H1 (cell line): ENCODE data around the gene PLCL1.

Source experiments
- CEBPB ChIP-seq: IDR thresholded peaks from 2 replicates; pipeline ENCODE4 v1.6.1; 2012; ENCODE audit warnings: low read depth, low read length
- EZH2 ChIP-seq: fragments of 200-600 bp; sonication (generic); IDR thresholded peaks from 2 replicates; pipeline ENCODE4 v1.7.1; 2012; ENCODE audit warnings: low read depth, mild to moderate bottlenecking, moderate library complexity, low read length, inconsistent platforms; ENCODE audit not compliant: severe bottlenecking
- FOSL1 ChIP-seq: IDR thresholded peaks from 2 replicates; pipeline ENCODE4 v1.6.1; 2011; ENCODE audit warnings: mild to moderate bottlenecking, low read depth, low read length, moderate library complexity; ENCODE audit not compliant: insufficient read depth
- POLR2A ChIP-seq, 2 experiments: IDR thresholded peaks; 1 replicate in 1 of 2; 2 replicates in 1 of 2; pipeline ENCODE4 v1.6.1; 2011; ENCODE audit warnings: low read depth in 2 of 2, low read length in 2 of 2, mild to moderate bottlenecking in 2 of 2; ENCODE audit errors: control extremely low read depth in 1 of 2
- POLR2AphosphoS5 ChIP-seq: IDR thresholded peaks from 2 replicates; pipeline ENCODE4 v1.6.1; 2011; ENCODE audit warnings: low read depth, low read length
- SAP30 ChIP-seq: fragments of 300-600 bp; sonication (generic); IDR thresholded peaks from 2 replicates; pipeline ENCODE4 v1.7.1; 2012; ENCODE audit warnings: low read length, moderate library complexity, mild to moderate bottlenecking, inconsistent platforms; ENCODE audit not compliant: insufficient read depth, insufficient replicate concordance
- SIX5 ChIP-seq: IDR thresholded peaks from 2 replicates; pipeline ENCODE4 v1.6.1; 2011; ENCODE audit warnings: mild to moderate bottlenecking, low read depth, low read length
- TBP ChIP-seq: IDR thresholded peaks from 2 replicates; pipeline ENCODE4 v1.6.1; 2011; ENCODE audit warnings: low read depth, low read length, improper control_type of control experiment
- TF ChIP-seq, protein P1 (sequence below), 3 experiments: IDR thresholded peaks; 1 replicate in 2 of 3; 2 replicates in 1 of 3; pipeline versions ENCODE4 v1.5.1 to v1.6.1; 2011; ENCODE audit warnings: low read length in 3 of 3, mild to moderate bottlenecking in 3 of 3, inconsistent platforms in 2 of 3, low read depth in 1 of 3, moderate library complexity in 1 of 3; ENCODE audit not compliant: insufficient read depth in 1 of 3; ENCODE audit errors: control extremely low read depth in 1 of 3
- TF ChIP-seq, protein P2 (sequence below): IDR thresholded peaks from 2 replicates; pipeline ENCODE4 v1.6.1; 2012; ENCODE audit warnings: inconsistent platforms

DNA sequence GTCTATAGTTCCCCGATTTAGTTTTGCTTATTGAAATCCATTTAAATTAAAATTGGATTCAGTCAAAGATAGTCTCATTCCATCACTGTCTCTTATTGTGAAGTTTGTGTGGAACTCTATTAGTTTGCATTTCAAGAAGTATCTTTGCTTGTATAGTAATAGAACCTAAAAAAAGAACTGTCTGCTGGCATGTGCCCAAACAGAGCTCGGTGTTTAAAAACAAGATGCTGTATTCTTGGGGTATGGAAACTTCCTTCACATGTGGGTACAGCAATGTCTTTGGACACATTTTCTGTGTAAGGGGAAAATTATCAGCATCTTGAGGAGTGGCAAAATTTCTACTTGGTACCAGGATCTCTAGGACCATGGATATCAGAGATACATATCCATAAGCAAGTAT, 292.6 kb downstream of the PLCL1 start:
- no peak for TF ChIP-seq SAP30
- TF ChIP-seq, protein P1, sequence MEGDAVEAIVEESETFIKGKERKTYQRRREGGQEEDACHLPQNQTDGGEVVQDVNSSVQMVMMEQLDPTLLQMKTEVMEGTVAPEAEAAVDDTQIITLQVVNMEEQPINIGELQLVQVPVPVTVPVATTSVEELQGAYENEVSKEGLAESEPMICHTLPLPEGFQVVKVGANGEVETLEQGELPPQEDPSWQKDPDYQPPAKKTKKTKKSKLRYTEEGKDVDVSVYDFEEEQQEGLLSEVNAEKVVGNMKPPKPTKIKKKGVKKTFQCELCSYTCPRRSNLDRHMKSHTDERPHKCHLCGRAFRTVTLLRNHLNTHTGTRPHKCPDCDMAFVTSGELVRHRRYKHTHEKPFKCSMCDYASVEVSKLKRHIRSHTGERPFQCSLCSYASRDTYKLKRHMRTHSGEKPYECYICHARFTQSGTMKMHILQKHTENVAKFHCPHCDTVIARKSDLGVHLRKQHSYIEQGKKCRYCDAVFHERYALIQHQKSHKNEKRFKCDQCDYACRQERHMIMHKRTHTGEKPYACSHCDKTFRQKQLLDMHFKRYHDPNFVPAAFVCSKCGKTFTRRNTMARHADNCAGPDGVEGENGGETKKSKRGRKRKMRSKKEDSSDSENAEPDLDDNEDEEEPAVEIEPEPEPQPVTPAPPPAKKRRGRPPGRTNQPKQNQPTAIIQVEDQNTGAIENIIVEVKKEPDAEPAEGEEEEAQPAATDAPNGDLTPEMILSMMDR (IDR thresholded peaks at IDR 0.05; ENCODE audit: control extremely low read depth in 1 of 3, insufficient read depth in 1 of 3, low read depth in 1 of 3, low read length in 3 of 3), result no peak
- TF ChIP-seq SIX5, result no peak
- no peak for TF ChIP-seq TBP
- no peak for TF ChIP-seq POLR2A (IDR thresholded peaks at IDR 0.05; ENCODE audit: control extremely low read depth in 1 of 2, low read depth in 2 of 2, low read length in 2 of 2)
- TF ChIP-seq, protein P2, sequence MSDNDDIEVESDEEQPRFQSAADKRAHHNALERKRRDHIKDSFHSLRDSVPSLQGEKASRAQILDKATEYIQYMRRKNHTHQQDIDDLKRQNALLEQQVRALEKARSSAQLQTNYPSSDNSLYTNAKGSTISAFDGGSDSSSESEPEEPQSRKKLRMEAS, result no peak
- TF ChIP-seq EZH2, result no peak
- TF ChIP-seq POLR2AphosphoS5, result no peak
- TF ChIP-seq CEBPB, result no peak
- no peak for TF ChIP-seq FOSL1
